ENCODE results near the gene CXCL16.
"Not testable (repeated sequence)": the region's sequence is repeated elsewhere in the genome, so short reads cannot be mapped to it uniquely, and the experiment has no call there.

Gene CXCL16

GRCh38 chr17:4721203-4722135 is 18.3 kb downstream of the CXCL16 start:
- no peak for DNase-seq (ENCODE audit: low spot score)

GRCh38 chr17:4720787-4721186 is 18.9 kb downstream of the CXCL16 start:
- no peak for DNase-seq (ENCODE audit: low spot score)

- DNase-seq (ENCODE audit: low spot score) = no peak
Observed at GRCh38 chr17:4719684-4720221, 20.0 kb downstream of the CXCL16 start.

- DNase-seq (ENCODE audit: low spot score) = no peak
Observed at GRCh38 chr17:4719146-4719545, 20.6 kb downstream of the CXCL16 start.

GRCh38 chr17:4718276-4718675 is 21.5 kb downstream of the CXCL16 start:
- DNase-seq (ENCODE audit: low spot score) = no peak

GRCh38 chr17:4717791-4718190 is 21.9 kb downstream of the CXCL16 start:
- DNase-seq (ENCODE audit: low spot score) = no peak

- no peak for DNase-seq (ENCODE audit: low spot score)
Observed at GRCh38 chr17:4716081-4716480, 23.6 kb downstream of the CXCL16 start.

- DNase-seq (ENCODE audit: low spot score) = no peak
Observed at GRCh38 chr17:4715063-4715744, 24.5 kb downstream of the CXCL16 start.

- not testable (repeated sequence) for DNase-seq (ENCODE audit: low spot score)
Observed at GRCh38 chr17:4714340-4715062, 25.2 kb downstream of the CXCL16 start.

- no peak for DNase-seq (ENCODE audit: low spot score)
Observed at GRCh38 chr17:4712526-4712925, 27.2 kb downstream of the CXCL16 start.

GRCh38 chr17:4711661-4712181 is 28.0 kb downstream of the CXCL16 start:
- no peak for DNase-seq (ENCODE audit: low spot score)

- peak; percentile 35 for DNase-seq (ENCODE audit: low spot score)
Observed at GRCh38 chr17:4710693-4711634, 28.8 kb downstream of the CXCL16 start.

- peak; percentile 94 for DNase-seq (ENCODE audit: low spot score)
Observed at GRCh38 chr17:4709794-4710692, 29.7 kb downstream of the CXCL16 start, which contains the start of gene ARRB2. Gene ARRB2 (plus strand): TSS chr17:4710632. CDS start chr17:4710722, 90 bp downstream.

GRCh38 chr17:4708436-4708835 is 31.3 kb downstream of the CXCL16 start:
- peak; percentile 69 for DNase-seq (ENCODE audit: low spot score)

GRCh38 chr17:4706121-4706520 is 33.6 kb downstream of the CXCL16 start:
- DNase-seq (ENCODE audit: low spot score) = no peak

- no peak for DNase-seq (ENCODE audit: low spot score)
Observed at GRCh38 chr17:4704991-4705390, 34.7 kb downstream of the CXCL16 start.

GRCh38 chr17:4704574-4704907 is 35.2 kb downstream of the CXCL16 start:
- not testable (repeated sequence) for DNase-seq (ENCODE audit: low spot score)

- no peak for DNase-seq (ENCODE audit: low spot score)
Observed at GRCh38 chr17:4703330-4703691, 36.4 kb downstream of the CXCL16 start.

- no peak for DNase-seq (ENCODE audit: low spot score)
Observed at GRCh38 chr17:4701116-4701515, 38.6 kb downstream of the CXCL16 start.

Measured in NAMALWA (cell line).